T-helper 9 cell (primary cell): ENCODE data around the gene ASIC4.

Experiments
- DNase-seq: peaks from one replicate; pipeline ENCODE4 v3.0.0-alpha.2; 2020
- total RNA-seq, 2 donors: gene quantifications; one replicate each; lab custom pipeline; 2026; lab: John Stamatoyannopoulos, UW

Gene ASIC4, protein sequence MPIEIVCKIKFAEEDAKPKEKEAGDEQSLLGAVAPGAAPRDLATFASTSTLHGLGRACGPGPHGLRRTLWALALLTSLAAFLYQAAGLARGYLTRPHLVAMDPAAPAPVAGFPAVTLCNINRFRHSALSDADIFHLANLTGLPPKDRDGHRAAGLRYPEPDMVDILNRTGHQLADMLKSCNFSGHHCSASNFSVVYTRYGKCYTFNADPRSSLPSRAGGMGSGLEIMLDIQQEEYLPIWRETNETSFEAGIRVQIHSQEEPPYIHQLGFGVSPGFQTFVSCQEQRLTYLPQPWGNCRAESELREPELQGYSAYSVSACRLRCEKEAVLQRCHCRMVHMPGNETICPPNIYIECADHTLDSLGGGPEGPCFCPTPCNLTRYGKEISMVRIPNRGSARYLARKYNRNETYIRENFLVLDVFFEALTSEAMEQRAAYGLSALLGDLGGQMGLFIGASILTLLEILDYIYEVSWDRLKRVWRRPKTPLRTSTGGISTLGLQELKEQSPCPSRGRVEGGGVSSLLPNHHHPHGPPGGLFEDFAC
- total RNA-seq = 0.14 to 0.24 reads per million in 2 donors

DNA sequence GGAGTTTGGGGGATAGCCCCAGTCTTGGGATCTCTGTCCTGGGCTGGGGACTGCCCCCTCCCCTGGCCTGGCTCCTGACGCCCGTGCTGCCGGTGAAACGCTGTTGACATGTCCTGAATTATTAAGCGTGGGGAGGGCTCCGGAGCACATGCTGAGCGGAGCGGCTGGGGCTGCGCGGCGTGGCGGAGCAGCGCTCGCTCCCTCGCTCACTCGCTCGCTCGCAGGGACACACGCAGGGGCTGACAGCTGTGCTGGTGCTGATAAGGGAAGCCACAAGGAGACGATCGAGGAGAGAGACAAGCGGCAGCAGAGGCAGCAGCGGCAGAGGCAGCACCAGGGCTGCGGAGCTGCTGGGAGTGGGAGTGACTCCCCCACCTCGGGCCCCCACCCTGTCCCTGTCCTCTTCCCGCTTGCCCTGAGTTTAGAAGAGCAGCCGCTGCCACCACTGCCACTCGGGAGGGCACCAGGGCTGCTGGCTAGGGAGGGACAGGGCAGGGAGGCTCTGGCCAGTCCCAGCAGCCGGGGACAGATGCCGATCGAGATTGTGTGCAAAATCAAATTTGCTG, at the start of gene ASIC4:
Gene ASIC4, plus strand, starts transcription at position 287 of the 566 bp plus-strand sequence. Its CDS starts 243 bp downstream, at position 530.
- no peak for DNase-seq

DNA sequence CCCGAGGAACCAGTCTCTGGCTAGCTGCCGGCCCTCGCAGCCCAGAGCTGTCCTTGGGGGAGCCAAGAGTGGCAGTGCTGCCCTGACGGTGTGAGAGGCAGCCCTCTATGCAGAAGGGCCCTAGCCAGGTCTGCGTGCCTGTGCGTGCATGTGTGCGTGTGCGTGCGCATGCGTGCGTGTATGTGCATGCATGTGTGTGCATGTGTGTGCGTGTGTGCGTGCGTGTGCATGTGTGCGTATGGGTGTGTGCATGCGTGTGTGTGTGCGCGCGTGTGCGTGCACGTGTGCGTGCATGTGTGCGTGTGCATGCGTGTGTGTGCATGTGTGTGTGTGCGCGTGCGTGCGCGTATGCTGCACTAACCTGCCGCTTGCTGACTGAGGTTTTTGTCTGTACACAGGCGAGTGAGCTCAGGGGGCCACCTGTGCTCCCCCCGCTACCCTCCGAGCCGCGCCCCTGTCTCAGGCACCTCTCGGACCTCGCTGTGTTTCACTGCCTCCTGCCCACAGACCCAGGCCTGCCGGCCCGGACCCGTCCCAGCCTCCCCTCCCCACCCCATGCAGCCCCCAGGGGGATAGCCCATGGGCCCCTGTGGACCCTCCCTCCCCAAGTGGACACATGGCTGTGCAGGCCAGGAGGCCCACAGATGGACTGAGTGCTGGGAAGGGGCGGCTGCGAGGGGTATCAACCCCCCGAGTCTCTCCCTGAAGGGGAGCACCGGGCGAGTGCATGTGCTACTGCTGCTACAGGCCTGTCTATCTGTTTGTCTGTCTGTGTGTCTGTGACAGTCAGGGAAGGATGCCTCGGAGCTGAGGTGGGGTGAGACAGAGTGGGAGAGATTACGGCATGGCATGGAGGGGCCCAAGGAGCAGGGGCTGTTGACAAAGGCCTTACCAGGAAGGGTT, 48.4 kb upstream of the ASIC4 start:
- DNase-seq = no peak

DNA sequence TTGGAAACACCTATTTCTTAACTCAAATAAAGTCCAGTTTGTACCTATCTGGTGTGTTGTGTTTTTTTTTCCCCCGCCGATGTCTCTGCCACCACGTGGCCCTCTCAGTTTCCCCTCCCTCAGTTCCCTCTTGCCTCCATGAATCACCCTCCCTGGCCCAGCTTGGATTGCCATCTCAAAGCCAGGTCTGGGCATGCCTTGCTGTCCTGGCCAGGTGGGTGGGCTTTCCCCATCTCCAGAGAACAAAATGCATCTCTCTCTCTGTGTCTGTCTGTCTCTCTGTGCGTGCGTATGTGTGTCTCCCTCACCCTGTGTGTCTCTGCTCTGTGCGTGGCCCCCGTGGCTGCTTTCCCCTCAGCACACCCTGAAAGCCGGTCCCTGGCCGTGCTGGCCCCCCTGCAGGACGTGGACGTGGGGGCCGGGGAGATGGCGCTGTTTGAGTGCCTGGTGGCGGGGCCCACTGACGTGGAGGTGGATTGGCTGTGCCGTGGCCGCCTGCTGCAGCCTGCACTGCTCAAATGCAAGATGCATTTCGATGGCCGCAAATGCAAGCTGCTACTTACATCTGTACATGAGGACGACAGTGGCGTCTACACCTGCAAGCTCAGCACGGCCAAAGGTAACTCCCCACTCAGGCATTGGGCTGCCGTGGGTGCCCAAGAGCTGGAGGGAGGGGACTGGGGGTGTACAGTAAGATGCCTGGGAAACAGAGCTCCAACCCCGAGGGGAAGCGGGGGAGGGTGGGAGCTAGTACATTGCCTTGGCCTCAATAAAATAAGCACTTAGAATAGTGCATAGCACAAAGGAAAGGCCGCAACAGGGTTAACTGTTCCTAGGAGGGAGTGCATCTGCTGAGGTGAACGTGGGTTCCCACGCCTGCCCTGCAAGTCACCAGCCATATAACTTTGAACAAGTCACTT, 47.2 kb upstream of the ASIC4 start:
- no peak for DNase-seq

DNA sequence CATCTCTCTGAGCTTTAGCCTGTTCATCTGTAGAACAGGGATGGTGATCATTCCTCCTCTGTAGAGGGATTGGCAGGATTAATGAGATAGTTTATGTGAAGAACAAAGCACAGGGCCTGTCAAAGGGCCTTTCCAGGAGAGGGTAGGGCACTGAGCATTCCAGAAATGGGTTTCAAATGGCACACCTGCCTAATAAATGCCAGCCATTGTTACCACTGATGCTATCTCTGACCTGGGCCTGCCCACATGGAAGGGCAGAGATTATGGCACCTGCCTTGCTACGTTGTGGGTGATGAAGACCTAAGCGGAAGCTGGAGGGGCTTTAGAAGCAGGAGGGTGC, 46.6 kb upstream of the ASIC4 start:
- DNase-seq = no peak

DNA sequence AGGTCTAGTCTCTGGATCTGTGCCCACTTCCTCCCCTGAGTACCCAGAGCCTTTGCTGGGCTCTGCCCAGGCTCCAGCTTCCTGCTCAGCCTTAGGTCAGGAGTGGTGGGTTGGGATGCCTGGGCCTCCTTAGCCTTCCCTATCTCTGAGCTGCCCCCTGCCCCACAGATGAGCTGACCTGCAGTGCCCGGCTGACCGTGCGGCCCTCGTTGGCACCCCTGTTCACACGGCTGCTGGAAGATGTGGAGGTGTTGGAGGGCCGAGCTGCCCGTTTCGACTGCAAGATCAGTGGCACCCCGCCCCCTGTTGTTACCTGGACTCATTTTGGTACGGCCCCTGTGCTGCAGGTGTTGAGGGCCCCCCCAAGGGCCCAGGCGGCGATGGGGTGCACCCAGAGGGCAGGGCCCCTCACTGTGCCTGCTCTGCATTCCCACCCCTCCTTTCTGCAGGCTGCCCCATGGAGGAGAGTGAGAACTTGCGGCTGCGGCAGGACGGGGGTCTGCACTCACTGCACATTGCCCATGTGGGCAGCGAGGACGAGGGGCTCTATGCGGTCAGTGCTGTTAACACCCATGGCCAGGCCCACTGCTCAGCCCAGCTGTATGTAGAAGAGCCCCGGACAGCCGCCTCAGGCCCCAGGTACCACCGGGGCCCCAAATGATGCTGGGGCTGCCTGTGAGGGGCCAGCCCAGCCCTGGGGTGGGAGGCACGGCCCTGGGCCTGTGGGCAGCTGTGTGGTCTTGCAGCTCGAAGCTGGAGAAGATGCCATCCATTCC, 45.7 kb upstream of the ASIC4 start:
- no peak for DNase-seq

DNA sequence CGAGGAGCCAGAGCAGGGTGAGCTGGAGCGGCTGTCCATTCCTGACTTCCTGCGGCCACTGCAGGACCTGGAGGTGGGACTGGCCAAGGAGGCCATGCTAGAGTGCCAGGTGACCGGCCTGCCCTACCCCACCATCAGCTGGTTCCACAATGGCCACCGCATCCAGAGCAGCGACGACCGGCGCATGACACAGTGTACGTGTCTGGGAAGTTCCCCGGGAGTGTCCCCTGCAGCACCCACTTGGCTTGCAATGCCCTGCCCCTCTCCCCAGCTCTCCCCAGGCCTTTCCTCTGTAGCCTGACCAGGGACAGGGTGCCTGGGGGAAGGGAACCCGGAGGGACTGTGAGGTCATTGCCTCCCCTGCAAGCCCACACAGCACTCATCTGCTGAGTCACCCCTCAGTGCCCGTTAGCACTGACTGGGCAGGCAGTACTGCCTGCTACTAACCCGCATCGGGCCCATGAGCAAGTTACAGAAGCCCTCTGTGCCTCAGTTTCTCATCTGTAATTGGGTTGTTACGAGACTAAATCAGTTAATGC, 45.0 kb upstream of the ASIC4 start:
- no peak for DNase-seq

DNA sequence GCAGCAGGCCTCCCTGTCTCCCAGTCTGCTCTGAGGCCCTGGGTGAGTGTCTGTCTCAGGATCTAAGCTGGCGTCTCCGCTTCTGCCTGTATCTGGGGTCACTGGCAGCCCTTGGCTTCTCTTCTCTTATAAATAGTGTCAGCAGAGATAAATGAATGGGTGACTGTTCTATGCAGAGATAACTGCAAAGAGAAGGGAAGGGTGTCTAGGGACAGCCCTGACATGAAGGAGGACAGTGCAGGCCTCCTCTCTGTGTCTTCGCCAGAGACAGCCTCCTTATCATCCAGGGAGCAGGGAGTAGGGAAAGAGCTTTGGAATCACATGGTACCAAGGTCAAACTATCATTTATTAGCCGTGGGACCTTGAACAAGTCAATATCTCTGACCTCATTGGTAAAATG, 43.9 kb upstream of the ASIC4 start:
- no peak for DNase-seq

DNA sequence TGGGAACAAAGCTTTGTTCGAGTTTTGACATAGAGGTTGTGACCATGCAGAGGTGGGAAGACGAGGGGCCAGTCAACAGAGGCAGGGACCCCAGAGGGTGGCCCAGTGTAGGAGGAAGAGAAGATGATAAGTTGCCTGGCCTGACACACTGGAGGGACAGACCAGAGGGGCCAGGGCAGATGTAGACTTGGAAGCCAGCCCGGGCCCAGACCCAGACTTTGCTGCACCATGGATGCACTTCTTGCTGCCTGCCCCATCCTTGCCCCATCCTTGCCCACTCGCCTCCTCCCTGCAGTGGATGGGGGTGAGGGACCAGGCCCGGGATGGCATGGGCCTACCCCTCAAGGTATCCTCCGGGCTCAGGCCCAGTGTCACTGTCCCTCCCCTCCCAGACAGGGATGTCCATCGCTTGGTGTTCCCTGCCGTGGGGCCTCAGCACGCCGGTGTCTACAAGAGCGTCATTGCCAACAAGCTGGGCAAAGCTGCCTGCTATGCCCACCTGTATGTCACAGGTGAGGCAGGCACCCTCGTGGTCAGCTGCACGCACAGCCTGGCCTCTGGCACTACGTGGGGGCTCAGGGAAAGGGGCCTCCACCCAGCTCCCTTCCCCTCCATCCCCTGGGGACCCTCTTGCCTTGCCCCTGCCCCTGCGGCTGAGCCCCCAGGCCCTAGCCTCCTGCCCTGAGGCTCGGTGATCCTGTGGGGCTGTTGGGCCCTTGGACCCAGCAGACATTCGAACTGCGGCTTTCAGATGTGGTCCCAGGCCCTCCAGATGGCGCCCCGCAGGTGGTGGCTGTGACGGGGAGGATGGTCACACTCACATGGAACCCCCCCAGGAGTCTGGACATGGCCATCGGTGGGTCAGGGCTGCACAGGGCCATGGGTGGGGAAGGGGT, 42.6 kb upstream of the ASIC4 start:
- no peak for DNase-seq

DNA sequence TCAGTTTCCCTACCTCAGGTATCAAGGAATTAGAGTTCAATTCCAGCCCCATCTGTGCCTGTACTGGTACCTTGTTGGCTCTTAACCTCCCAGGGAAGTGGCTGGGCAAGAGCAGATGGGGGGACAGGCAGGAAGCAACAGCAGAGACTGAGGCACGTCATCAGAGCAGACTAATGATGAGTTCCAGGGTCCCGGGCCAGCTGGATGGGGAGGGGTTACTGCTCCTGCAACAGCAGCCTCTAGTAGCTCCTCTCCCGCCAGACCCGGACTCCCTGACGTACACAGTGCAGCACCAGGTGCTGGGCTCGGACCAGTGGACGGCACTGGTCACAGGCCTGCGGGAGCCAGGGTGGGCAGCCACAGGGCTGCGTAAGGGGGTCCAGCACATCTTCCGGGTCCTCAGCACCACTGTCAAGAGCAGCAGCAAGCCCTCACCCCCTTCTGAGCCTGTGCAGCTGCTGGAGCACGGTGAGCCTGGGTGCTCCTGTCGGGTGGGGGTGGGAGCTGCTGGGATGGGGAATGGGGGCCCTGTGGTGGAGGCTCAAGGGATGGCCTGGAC, 41.6 kb upstream of the ASIC4 start:
- DNase-seq = no peak

DNA sequence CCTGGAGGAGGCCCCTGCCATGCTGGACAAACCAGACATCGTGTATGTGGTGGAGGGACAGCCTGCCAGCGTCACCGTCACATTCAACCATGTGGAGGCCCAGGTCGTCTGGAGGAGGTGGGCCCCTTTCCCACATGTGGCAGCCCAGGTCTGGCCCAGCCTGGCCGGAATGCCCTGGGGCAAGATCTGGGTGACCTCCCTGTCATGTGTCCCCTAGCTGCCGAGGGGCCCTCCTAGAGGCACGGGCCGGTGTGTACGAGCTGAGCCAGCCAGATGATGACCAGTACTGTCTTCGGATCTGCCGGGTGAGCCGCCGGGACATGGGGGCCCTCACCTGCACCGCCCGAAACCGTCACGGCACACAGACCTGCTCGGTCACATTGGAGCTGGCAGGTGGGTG, 40.8 kb upstream of the ASIC4 start:
- DNase-seq = no peak

DNA sequence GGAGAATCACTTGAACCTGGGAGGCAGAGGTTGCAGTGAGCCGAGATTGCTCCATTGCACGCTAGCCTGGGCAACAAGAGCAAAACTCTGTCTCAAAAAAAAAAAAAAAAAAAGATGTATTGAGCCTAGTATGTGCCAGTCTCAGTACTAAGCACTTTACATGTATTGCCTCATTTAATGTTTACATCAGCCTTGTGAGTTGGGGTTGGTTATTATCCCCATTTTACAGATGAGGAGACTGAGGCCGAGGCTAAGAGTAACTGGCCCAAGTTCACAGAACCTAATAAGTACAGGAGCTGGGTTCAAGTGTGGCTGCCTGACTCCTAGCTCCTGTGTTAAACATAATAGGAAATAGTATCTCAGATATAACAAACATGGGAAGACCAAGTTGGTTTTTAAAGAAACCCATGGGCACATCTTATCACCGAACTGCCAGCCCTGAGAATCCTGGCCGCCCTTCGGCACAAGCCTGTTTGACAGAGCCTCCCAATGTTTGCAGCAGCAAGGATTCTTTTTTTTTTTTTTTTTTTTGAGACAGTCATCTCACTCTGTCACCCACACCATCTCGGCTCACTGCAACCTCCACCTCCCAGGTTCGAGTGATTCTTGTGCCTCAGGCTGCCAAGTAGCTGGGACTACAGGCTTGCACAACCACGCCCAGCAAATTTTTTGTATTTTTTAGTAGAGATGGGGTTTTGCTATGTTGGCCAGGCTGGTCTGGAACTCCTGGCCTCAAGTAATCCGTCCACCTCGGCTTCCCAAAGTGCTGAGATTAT, 39.8 kb upstream of the ASIC4 start:
- no peak for DNase-seq

DNA sequence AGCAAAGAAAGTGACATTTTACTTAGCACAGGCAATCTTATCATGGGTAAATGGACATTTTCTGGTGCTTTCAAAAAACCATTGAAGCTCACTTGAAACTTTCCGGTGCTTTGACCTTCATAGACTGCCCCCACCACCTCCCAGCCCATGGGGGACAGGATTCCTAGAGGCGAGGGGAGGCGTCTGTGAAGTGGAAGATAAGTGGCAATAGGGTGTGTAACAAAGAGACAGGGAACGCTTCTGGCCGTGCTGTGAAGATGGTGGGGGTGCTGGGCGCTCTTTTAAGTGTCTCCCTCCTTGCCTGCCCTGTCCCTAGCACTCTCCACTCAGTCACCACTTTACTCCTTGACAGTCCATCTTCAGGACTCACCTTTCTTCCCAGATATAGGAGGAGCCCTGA, 39.0 kb upstream of the ASIC4 start:
- no peak for DNase-seq

DNA sequence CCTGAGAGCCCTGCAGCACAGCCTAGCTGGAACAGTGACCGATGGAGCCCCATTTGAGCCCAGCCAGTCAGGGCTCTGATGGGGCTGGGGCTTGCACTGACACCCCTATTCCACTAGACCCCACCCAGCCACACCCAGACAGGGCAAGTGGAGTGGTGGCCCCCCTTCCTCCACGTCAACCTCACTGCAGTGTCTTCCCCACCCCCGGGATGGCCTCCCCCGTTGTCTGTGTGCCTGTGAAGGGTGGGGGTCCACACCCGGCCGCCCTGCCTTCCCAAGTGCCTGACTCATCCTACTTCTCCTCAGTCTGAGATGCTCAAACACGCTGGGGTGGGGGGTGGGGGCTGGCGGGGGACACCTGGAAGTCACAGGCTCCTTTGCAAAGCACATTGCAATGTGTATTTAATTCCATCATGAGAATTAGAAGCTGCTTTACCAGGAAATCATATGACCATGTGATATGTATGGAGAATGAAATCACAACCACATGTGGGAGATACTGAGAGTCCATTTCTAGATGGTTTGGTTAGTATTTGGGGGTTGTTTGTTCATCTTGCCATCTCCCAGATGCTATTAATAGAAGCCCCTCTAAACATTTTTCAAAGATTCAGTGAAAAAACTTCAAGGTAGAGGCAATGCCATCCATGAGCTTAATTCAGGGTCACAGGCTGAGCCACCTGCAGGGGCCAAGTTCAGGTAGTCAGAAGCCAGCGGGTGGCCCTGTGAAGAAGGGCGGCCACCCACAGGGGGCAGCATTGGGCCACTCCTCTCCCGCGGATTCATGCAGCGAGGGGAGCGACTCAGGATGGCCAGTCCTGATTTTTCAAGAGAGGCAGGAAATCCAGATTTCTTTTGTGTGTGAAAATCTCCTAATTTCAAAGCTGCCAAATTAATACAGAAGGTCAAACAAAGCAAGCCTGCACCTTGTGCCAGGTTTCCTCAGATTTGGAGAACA, 38.3 kb upstream of the ASIC4 start:
- DNase-seq = peak; percentile 50

DNA sequence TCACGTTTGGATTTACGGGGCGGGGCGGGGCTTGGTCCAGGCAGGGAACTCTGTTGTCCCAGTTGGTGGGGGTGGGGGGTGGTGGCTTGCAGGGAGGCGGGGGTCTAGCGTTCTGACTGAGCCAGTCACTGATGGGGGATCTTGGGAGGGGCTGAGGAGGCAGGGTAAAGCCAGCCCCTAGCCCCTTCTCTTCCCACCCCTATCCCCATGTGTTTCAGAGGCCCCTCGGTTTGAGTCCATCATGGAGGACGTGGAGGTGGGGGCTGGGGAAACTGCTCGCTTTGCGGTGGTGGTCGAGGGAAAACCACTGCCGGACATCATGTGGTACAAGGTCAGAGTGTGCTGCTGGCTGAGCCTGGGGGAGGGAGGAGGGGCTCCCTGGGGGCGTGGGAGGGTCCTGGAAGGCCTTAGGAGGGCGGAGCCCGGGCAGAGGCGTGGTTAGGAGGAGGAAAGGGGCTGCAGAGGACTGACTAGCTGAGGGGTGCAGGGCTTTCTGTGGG, 37.6 kb upstream of the ASIC4 start:
- DNase-seq = no peak

DNA sequence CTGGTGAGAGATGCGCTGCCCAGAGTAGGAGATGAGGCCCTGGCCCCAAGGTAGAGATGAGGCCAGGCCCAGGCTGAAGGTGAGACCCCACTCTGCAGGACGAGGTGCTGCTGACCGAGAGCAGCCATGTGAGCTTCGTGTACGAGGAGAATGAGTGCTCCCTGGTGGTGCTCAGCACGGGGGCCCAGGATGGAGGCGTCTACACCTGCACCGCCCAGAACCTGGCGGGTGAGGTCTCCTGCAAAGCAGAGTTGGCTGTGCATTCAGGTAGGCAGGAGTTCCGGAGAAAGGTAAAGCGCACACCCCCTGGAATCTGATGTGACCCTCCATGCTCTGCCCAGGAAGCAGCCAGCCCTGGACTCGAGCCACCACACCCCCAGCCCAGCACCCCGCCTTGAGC, 37.1 kb upstream of the ASIC4 start:
- no peak for DNase-seq

DNA sequence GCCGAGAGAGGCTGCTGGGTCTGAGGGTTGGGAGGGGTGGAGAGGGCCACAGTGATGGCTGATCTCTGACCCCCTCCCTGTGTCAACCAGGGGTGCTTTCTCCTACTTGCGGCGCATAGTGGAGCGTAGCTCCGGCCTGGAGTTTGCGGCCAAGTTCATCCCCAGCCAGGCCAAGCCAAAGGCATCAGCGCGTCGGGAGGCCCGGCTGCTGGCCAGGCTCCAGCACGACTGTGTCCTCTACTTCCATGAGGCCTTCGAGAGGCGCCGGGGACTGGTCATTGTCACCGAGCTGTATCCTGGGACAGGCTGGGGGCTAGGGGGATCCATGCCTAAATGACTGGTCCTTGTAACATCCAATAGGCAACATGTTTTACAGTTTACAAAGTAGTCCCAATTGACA, 36.5 kb upstream of the ASIC4 start:
- no peak for DNase-seq

DNA sequence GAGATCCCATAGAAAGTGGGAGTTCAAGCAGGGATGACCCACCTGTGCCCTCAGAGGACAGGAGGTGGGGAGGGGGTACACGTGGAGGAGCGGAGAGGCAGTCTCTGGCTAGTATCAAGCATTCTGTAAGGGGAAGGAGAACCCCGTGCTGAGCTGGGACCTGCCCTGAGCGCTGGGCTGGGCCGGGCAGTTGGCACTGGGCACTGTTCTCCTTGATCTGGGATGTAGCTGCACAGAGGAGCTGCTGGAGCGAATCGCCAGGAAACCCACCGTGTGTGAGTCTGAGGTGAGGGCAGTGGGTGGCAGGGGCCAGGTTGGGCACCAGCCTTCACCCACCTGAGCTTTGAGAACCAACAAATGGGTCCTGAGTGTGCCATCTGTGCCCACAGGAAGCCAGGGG, 35.4 kb upstream of the ASIC4 start:
- DNase-seq = no peak
